DMS114 treated with DMSO at 0.1 percent for 48 hours (cell line): ENCODE data around the gene AUNIP.
A peak's percentile ranks its signal among the peaks of the same experiment; 100 is the strongest.

ENCODE experiments used
- DNase-seq: peaks from one replicate; lab custom pipeline; 2025; ENCODE audit not compliant: unreplicated experiment; lab: John Stamatoyannopoulos, UW

AUNIP gene

GRCh38 chr1:25811384-25812082 is 47.7 kb downstream of the AUNIP start:
- DNase-seq, result no peak

- DNase-seq, result peak; percentile 24
Measured at GRCh38 chr1:25810341-25811299, 48.6 kb downstream of the AUNIP start.

- no peak for DNase-seq
Measured at GRCh38 chr1:25809929-25810328, 49.3 kb downstream of the AUNIP start.

- no peak for DNase-seq
Measured at GRCh38 chr1:25809283-25809926, 49.9 kb downstream of the AUNIP start.

DNA sequence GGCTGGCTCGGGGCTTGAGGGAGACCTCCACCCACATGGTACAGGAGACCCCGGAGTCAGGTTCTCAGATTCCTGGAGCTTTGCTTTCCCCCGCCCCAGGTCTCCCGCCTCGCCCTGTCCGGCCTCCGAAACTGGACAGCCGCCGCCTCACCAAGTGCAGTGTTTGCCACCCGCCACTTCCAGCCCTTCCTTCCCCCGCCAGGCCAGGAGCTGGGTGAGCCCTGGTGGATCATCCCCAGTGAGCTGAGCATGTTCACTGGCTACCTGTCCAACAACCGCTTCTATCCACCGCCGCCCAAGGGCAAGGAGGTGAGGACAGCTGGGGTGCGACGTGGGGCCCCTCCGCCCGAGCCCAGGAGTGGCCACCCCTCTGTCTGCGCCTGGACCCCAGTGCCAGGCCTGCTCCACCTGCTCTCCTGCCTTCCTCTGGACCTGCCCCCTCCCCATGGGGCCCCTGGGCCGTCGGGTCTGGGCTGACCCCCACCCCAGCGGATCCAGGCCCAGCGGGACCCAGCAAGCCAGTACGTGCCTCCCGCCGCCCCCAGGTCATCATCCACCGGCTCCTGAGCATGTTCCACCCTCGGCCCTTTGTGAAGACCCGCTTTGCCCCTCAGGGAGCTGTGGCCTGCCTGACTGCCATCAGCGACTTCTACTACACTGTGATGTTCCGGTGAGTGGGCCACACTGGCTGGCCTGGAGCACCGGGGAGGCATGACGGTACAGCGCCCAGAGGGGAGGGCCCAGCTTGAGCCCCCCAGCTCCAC is 50.6 kb downstream of the AUNIP start:
- no peak for DNase-seq

DNA sequence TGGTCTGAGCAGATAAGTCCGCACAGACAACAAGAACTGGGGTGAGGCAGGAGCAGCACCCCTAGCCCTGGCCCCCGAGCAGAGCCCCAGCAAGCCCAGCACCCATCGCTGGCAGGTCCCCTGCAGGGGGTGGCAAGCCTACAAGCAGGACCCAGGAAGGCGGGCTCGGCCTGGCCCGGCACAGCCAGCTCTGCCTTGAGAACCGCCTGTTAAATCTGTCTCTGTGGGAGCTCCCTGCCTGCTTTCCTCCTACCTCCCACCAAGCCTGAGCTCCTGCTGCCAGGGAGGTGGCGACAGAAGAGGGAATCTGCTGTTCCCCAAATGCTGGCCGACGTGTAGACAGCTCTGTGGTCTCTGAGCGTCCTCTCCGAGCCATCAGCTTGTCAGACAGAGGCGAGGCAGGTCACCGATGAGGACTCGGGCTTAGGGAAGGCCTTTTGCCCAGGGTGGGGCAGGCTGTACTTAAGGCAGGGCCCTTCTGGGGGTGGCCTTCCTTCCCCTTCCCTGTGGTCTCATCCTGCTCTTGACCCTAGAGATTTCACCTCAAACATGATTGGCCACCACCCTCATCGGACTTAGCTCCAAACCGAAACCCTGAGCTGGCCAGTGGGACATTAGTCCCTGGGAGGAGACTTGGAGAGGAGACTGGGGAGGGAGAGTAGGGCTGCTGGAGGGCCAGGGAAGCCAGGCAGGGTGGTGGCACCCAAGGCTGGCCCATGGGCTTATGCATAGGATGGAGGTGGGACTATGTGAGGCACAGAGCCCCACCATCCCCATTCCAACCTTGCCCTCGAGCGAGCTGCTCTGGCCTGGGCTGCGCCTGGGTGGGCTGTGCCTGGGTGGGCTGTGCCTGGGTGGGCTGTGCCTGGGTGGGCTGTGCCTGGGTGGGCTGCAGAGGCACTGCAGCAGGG is 51.5 kb downstream of the AUNIP start:
- no peak for DNase-seq

- no peak for DNase-seq
Measured at GRCh38 chr1:25806418-25806817, 52.8 kb downstream of the AUNIP start.

- no peak for DNase-seq
Measured at GRCh38 chr1:25805863-25806225, 53.4 kb downstream of the AUNIP start.

DNA sequence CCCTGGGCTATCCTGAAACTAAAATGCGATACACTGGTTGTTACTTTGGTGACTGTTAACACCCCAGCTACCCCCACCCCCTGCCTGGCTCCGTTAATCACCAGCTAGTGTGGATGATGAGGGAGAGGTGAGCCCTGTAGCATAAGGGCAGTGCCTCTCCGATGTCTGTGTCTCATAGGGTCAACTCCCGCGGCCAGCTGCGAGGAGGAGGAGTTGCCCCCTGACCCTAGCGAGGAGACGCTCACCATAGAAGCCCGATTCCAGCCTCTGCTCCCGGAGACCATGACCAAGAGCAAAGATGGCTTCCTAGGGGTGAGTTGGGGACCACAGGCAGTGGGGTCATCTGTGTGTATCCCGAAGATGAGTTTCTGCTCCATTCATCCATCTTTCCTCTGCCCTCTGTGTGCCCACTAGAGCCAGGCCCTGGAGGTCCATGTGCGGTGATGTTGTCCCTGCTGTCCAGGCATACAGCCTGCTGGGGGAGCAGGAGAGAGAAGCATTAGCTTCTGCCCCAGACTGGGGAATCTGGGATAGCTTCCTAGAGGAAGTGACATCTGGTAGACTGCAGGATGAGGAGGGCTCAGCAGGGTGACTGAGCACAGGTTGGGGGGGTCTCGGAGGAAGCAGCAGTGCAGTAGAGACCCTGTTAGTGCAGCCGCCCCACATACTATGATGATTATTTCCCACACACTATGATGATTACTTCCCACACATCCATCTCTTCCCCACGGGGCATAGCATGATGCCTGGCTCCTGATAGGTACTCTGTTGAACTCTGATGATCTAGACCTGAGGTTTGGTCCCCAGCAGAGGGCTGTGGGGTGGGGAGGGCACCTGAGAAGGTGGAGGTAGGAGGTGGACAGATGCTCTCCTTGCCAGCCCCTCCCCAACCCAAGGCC is 54.0 kb downstream of the AUNIP start:
- no peak for DNase-seq

DNA sequence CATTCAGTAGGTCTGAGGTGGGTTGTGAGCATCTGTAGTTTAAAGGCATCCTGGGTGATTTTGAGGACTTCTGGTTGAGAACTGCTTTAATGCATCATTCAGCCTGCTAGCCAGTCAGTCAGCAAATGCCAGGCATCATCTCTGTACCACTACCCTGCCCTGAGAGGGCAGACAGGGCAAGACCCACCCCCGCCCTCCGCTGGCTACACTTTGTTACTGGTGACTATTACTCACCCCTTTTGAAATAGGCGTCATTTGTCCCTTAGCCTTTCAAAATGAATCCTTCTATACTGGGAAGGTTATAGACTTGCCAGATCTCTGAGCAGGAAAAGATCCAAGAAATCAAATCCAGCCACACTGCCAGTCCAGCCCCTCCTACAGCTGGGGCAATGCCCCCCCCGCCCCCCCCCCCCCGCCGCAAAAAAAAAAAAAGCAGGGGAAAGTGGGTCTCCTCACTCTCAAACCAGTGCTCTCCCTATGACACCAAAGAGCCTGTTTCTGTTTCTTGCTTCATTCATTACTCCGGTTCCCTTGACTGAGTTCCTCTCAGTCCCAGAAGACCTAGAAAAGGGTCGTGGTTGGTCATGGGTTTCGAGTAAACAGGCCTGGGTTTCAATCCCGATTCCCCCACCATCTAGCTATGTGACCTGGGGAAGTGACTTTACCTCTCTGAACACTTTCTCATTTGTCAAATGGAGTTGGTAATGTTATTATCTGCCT is 54.9 kb downstream of the AUNIP start:
- no peak for DNase-seq

GRCh38 chr1:25803368-25803767 is 55.9 kb downstream of the AUNIP start:
- DNase-seq, result no peak

DNA sequence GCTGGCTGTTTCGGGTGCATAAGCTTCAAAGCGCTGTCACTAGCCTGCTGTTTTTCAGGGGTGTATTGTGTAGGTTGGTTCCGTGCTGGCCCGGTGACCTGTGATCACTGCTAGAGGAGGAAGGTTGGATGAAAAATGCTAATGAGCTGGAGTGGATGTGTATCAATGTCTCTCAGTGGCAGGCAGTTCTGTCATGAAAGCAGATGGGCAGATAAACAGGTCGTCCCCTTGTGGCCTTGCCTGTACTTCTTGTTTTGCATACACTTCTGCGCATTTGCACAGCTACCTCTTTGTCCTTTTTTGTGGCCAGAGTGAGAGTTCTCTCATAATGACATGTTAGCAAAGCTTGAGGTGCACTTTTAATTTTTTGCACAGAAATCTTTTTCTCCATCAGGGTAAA is 56.3 kb downstream of the AUNIP start:
- DNase-seq, result no peak

DNA sequence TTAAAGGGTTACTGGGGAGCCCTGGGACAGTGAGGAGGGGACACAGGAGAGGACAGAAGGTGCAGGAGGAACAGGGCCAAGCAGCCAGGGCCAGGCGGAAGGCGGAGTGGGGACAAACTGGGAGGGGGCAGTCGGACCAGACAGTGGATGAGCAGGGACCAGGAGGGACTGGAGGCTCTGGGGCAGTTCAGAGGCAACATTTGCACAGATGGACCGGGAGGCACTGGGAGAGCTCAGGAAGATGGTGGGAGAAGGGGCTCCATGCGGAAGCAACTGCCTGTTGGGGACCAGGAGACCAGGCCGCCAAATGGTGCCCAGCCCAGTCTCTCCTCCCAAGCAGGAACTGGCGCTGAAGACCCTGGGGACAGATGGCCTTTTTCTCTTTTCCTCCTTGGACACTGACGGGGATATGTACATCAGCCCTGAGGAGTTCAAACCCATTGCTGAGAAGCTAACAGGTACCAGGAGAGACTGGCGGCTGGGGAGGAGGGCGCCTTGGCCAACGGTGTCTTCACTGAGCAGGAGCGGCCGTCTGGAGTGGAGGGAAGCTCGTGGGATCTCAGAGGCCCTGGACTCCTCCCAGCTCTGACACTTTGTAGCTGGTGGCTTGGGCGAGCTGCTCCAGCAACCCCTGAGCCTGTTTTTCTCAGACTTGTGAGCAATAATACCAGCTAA is 58.4 kb downstream of the AUNIP start:
- no peak for DNase-seq

- DNase-seq, result no peak
Measured at GRCh38 chr1:25799935-25800702, 59.1 kb downstream of the AUNIP start, which contains the start of gene SELENON. SELENON (plus strand) TSS chr1:25800193; CDS start chr1:25800231, 38 bp downstream.

DNA sequence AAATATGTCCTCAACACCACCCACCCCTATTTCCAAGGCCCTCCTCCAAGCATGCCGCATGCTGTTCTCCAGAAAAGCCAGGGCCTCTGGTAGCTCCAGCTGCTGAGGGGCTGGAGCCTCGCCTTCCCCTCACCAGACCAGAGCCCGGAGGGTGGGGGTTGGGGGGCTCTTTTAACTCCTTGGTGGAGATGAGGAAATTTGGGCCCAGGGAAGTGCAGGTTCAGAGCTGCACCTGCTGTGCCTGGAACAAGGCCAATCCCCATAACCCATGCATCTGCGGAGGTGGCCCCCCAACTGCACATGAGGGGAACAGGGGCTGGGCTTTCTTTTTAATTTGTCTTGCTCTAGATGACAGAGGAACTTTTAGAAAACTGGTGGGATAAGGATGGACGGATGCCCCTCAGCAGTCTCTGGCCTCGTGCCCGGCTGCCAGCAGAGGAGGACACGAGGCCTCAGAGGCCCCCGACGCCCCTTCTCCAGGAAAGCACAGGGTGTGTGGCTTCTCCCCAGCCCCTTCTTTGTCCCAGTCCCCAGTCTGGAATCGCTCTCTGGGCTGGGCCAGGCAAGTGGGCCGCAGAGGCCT is 59.8 kb downstream of the AUNIP start:
- DNase-seq, result no peak

DNA sequence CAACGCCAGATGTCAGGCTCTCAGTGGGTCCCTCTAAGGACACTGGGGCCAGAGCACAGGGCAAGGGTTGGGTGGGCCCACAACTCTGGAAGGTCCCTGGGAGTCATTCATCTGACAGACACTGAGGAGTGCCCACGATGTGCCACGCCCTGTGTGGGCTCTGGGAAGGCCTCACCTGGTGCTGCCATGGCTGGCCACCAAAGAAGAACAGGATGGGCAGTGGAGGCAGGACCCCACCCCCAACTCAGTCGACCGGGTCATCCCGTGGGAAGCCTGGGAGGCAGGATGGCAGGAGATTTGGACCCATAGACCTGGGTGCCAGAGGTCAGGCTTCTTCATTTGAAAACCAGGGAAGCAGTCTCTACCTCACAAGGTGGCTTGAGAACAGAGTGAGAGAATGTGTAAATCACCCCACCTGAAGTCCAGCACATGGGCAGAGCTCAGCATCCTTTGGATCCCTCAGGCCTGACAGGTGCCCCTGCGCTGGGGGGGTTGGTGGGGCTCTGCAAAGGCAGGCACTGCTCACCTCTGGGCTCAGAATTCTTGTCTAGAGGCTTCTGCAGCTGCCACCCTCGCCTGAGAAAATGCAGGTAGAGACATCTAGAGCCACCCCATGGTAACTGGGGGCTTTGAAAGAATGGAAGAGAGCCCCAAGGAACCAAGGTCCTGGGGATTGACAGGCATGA is 60.4 kb downstream of the AUNIP start:
- DNase-seq, result no peak
